Vagina (tissue), 2 donors: ENCODE measurements around the gene CAPS.

Experiments
- POLR2A ChIP-seq, 2 donors: fragments of 450-650 bp; IDR thresholded peaks; one replicate each; pipeline ENCODE4 v1.6.1; 2017; ENCODE audit warnings: antibody characterized with exemption in 2 of 2, mild to moderate bottlenecking in 2 of 2, moderate library complexity in 2 of 2
- POLR2AphosphoS5 ChIP-seq, 2 donors: sonication (generic); formaldehyde crosslinking; IDR thresholded peaks; one replicate each; pipeline ENCODE4 v1.9.0; 2017; ENCODE audit warnings: antibody characterized with exemption in 2 of 2, mild to moderate bottlenecking in 2 of 2, low read depth in 1 of 2; ENCODE audit not compliant: insufficient read depth in 1 of 2
- TF ChIP-seq, protein P1 (sequence below), 3 experiments: fragments of 450-650 bp in 2 of 3; fragments of 200-600 bp in 1 of 3; sonication (generic) in 1 of 3; IDR thresholded peaks; one replicate each; pipeline ENCODE4 v1.5.1; 2017 to 2019; ENCODE audit warnings: antibody characterized with exemption in 3 of 3, mild to moderate bottlenecking in 2 of 3, moderate library complexity in 2 of 3

DNA sequence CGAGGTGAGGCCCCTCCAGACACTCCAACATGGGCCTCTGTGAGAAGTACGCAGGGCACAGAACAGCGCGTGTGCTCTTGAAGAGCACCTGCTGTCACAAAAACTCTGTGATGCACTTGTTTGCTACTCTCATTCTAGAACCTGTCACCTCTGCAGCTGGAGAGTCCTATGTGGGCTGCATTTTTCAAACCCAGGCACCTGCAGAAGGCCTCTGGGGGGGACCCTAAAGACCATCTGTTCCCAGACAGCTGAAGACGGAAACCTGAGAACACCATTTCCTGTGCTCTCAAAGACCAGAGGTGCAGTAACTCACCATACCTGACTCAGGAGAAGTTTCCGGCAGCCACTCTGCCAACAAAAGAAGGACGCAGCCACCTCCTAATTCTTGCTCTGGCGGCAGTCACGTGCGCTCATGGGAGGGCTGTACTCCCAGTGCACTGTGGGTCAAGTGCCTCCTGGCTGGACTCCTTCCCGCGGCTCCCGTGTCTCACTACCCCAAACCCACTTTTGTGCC, 35.8 kb downstream of the CAPS start:
- TF ChIP-seq, protein P1, sequence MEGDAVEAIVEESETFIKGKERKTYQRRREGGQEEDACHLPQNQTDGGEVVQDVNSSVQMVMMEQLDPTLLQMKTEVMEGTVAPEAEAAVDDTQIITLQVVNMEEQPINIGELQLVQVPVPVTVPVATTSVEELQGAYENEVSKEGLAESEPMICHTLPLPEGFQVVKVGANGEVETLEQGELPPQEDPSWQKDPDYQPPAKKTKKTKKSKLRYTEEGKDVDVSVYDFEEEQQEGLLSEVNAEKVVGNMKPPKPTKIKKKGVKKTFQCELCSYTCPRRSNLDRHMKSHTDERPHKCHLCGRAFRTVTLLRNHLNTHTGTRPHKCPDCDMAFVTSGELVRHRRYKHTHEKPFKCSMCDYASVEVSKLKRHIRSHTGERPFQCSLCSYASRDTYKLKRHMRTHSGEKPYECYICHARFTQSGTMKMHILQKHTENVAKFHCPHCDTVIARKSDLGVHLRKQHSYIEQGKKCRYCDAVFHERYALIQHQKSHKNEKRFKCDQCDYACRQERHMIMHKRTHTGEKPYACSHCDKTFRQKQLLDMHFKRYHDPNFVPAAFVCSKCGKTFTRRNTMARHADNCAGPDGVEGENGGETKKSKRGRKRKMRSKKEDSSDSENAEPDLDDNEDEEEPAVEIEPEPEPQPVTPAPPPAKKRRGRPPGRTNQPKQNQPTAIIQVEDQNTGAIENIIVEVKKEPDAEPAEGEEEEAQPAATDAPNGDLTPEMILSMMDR (IDR thresholded peaks at IDR 0.05) = no peak
- no peak for TF ChIP-seq POLR2A (IDR thresholded peaks at IDR 0.05)
- TF ChIP-seq POLR2AphosphoS5 (IDR thresholded peaks at IDR 0.05; ENCODE audit: insufficient read depth in 1 of 2, low read depth in 1 of 2) = no peak
